IPS-18a (cell line): ENCODE data around the gene PTH2R.
"Not testable (repeated sequence)": the region's sequence is repeated elsewhere in the genome, so short reads cannot be mapped to it uniquely, and the experiment has no call there.

Source experiments
- H3K27ac ChIP-seq: one replicate; pipeline ENCODE4 v1.5.1; 2013; ENCODE audit warnings: low read length
- H3K27me3 ChIP-seq: one replicate; pipeline ENCODE4 v1.6.1; 2013; ENCODE audit warnings: mild to moderate bottlenecking, low read length; ENCODE audit not compliant: control insufficient read depth, insufficient read depth
- H3K36me3 ChIP-seq: one replicate; pipeline ENCODE4 v1.6.1; 2013; ENCODE audit warnings: low read depth, low read length; ENCODE audit not compliant: control insufficient read depth
- H3K4me1 ChIP-seq: one replicate; pipeline ENCODE4 v1.6.1; 2013; ENCODE audit warnings: low read depth, low read length; ENCODE audit not compliant: control insufficient read depth
- H3K4me3 ChIP-seq: one replicate; pipeline ENCODE4 v1.5.1; 2013; ENCODE audit warnings: low read length
- H3K9ac ChIP-seq: one replicate; pipeline ENCODE4 v1.6.1; 2013; ENCODE audit warnings: mild to moderate bottlenecking, low read length, moderate library complexity
- H3K9me3 ChIP-seq: one replicate; pipeline ENCODE4 v1.6.1; 2013; ENCODE audit warnings: low read depth, low read length; ENCODE audit not compliant: control insufficient read depth

PTH2R gene

GRCh38 chr2:208370881-208371633, 35.5 kb upstream of the PTH2R start:
- Histone ChIP-seq H3K9me3 (no peaks in the 10 kb centered on the region), H3K36me3 (no peaks in the 10 kb centered on the region), H3K27me3 (no peaks in the 10 kb centered on the region)

DNA sequence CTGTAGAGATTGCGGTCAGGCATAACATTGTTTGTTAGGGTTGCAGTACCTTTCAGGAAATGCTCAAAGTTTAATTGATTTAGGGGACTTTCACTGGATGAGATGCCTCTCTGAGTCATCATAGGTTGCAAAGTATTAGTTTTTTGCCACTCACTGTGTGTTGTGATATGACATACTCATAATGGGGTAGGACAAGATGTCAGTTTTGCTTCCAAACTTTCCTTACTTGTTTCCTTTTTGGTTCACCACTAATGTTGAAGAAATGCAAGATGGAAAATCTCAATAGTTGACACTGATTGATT, 35.0 kb upstream of the PTH2R start:
- H3K27me3 ChIP-seq, result no peaks in the 10 kb centered on the region
- no peak overlapping the region for H3K27ac ChIP-seq
- no peaks in the 10 kb centered on the region for H3K9me3 ChIP-seq
- no peak overlapping the region for H3K9ac ChIP-seq
- H3K4me1 ChIP-seq, result peaks cover 16% of the 10 kb centered on the region
- no peak overlapping the region for H3K4me3 ChIP-seq
- no peaks in the 10 kb centered on the region for H3K36me3 ChIP-seq

More at GRCh38 chr2:208370881-208371633, 35.5 kb upstream of the PTH2R start:
- Histone ChIP-seq H3K27ac (no peak overlapping the region), H3K9ac (no peak overlapping the region), H3K4me3 (no peak overlapping the region), H3K4me1 (peaks cover 11% of the 10 kb centered on the region)

GRCh38 chr2:208373460-208374089, 33.0 kb upstream of the PTH2R start:
- Histone ChIP-seq H3K36me3 (no peaks in the 10 kb centered on the region), H3K9me3 (no peaks in the 10 kb centered on the region), H3K27me3 (no peaks in the 10 kb centered on the region), H3K9ac (no peak overlapping the region), H3K27ac (no peak overlapping the region), H3K4me1 (peaks cover 17% of the 10 kb centered on the region), H3K4me3 (no peak overlapping the region)

GRCh38 chr2:208375491-208376068, 31.0 kb upstream of the PTH2R start:
- no peaks in the 10 kb centered on the region for H3K9me3 ChIP-seq
- peaks cover 17% of the 10 kb centered on the region for H3K4me1 ChIP-seq
- no peaks in the 10 kb centered on the region for H3K36me3 ChIP-seq
- no peaks in the 10 kb centered on the region for H3K27me3 ChIP-seq
- H3K4me3 ChIP-seq, result no peak overlapping the region
- no peak overlapping the region for H3K27ac ChIP-seq
- H3K9ac ChIP-seq, result no peak overlapping the region

DNA sequence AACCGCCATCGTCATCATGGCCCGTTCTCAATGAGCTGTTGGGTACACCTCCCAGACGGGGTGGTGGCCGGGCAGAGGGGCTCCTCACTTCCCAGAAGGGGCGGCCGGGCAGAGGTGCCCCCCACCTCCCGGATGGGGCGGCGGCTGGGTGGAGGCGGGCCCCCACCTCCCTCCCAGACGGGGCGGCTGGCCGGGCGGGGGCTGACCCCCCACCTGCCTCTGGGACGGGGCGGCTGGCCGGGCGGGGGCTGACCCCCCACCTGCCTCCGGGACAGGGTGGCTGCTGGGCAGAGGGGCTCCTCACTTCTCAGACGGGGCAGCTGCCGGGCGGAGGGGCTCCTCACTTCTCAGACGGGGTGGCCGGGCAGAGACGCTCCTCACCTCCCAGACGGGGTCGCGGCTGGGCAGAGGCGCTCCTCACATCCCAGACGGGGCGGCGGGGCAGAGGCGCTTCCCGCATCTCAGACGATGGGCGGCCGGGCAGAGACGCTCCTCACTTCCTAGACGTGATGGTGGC, 29.2 kb upstream of the PTH2R start:
- not testable (repeated sequence) for H3K27ac ChIP-seq, H3K27me3 ChIP-seq, H3K9me3 ChIP-seq, H3K36me3 ChIP-seq, H3K9ac ChIP-seq, H3K4me3 ChIP-seq
- H3K4me1 ChIP-seq, result peaks cover 17% of the 10 kb centered on the region

GRCh38 chr2:208379192-208379591, 27.4 kb upstream of the PTH2R start:
- Histone ChIP-seq H3K27me3 (no peaks in the 10 kb centered on the region), H3K9ac (no peak overlapping the region), H3K9me3 (no peaks in the 10 kb centered on the region), H3K36me3 (no peaks in the 10 kb centered on the region), H3K27ac (no peak overlapping the region), H3K4me1 (peaks cover 17% of the 10 kb centered on the region), H3K4me3 (no peak overlapping the region)

- H3K4me1 ChIP-seq, result no peaks in the 10 kb centered on the region
- no peak overlapping the region for H3K9ac ChIP-seq
- H3K27ac ChIP-seq, result no peak overlapping the region
- no peaks in the 10 kb centered on the region for H3K36me3 ChIP-seq
- H3K9me3 ChIP-seq, result no peaks in the 10 kb centered on the region
- H3K27me3 ChIP-seq, result no peaks in the 10 kb centered on the region
- H3K4me3 ChIP-seq, result no peak overlapping the region
Measured at GRCh38 chr2:208384637-208385036, 22.0 kb upstream of the PTH2R start.

- Histone ChIP-seq H3K9me3 (no peaks in the 10 kb centered on the region), H3K36me3 (no peaks in the 10 kb centered on the region), H3K4me3 (no peak overlapping the region), H3K27ac (no peak overlapping the region), H3K4me1 (no peaks in the 10 kb centered on the region), H3K27me3 (no peaks in the 10 kb centered on the region), H3K9ac (no peak overlapping the region)
Measured at GRCh38 chr2:208386541-208386940, 20.1 kb upstream of the PTH2R start.

DNA sequence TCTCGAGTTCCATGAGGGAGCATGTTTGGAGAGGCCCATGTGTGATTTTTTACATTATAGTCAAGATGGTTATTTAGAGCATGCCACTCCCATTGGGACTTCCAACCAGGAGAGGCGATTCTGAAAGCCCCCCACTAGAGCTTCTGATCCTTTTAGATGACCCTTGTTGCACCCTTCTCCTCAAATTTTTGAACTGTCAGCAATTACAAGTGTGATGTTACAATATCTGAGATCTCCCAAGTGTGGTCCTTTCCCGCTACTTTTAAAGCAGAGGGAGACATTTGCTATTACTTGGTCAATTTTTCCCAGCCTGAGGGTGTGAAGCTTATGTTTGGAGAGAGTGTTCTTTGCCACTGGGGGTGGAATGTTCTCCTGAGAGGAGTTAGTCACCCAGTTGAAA, 16.7 kb upstream of the PTH2R start:
- no peak overlapping the region for H3K9ac ChIP-seq
- no peaks in the 10 kb centered on the region for H3K36me3 ChIP-seq
- H3K9me3 ChIP-seq, result peaks cover 4% of the 10 kb centered on the region
- no peaks in the 10 kb centered on the region for H3K4me1 ChIP-seq
- H3K27me3 ChIP-seq, result no peaks in the 10 kb centered on the region
- H3K27ac ChIP-seq, result no peak overlapping the region
- no peak overlapping the region for H3K4me3 ChIP-seq

GRCh38 chr2:208392300-208392699, 14.3 kb upstream of the PTH2R start:
- no peak overlapping the region for H3K27ac ChIP-seq
- H3K4me3 ChIP-seq, result no peak overlapping the region
- H3K4me1 ChIP-seq, result no peaks in the 10 kb centered on the region
- peaks cover 4% of the 10 kb centered on the region for H3K9me3 ChIP-seq
- H3K27me3 ChIP-seq, result no peaks in the 10 kb centered on the region
- H3K9ac ChIP-seq, result no peak overlapping the region
- H3K36me3 ChIP-seq, result no peaks in the 10 kb centered on the region

DNA sequence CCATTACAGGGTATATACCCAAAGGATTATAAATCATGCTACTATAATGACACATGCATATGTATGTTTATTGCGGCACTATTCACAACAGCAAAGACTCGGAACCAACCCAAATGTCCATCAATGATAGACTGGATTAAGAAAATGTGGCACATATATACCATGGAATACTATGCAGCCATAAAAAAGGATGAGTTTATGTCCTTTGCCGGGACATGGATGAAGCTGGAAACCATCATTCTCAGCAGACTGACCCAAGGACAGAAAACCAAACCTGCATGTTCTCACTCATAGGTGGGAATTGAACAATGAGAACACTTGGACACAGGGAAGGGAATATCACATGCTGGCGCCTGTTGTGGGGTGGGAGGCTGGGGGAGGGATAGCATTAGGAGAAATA, 9.8 kb upstream of the PTH2R start:
- H3K36me3 ChIP-seq, H3K4me3 ChIP-seq, H3K4me1 ChIP-seq, H3K9me3 ChIP-seq, H3K27ac ChIP-seq, H3K9ac ChIP-seq, H3K27me3 ChIP-seq: not testable (repeated sequence)

GRCh38 chr2:208399201-208399600, 7.4 kb upstream of the PTH2R start:
- H3K9ac ChIP-seq, result no peak overlapping the region
- H3K9me3 ChIP-seq, result peaks cover under 1% of the 10 kb centered on the region
- H3K27ac ChIP-seq, result no peak overlapping the region
- no peaks in the 10 kb centered on the region for H3K4me1 ChIP-seq
- H3K36me3 ChIP-seq, result no peaks in the 10 kb centered on the region
- H3K4me3 ChIP-seq, result no peak overlapping the region
- no peaks in the 10 kb centered on the region for H3K27me3 ChIP-seq
